Cerebellar nuclear complex (tissue), 1 donor: Measurements from ENCODE around the gene POU2AF2.
"Not testable (repeated sequence)": the region's sequence is repeated elsewhere in the genome, so short reads cannot be mapped to it uniquely, and the experiment has no call there.

Source experiments
- DNase-seq, 2 experiments: peaks; one replicate each; lab custom pipeline; 2025; lab: John Stamatoyannopoulos, UW

Gene POU2AF2

DNA sequence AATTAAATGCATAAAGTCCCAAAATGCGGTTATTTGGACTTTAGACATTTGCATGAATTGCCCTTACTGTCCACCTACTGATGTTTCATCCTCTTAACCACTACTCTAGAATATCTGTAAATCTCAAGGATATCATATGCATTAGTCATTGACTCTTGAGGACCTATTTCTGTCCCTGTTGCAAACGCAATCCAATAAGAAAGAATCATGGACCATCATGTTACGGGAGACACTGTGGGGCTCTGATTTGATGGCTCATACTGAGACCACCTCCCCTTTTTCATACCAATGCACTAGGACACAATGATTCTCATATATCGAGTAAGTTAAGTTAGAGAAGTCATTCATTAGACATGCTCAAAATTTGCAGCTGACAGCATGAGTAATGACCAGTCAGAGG is 14.4 kb downstream of the POU2AF2 start:
- no peak for DNase-seq

DNA sequence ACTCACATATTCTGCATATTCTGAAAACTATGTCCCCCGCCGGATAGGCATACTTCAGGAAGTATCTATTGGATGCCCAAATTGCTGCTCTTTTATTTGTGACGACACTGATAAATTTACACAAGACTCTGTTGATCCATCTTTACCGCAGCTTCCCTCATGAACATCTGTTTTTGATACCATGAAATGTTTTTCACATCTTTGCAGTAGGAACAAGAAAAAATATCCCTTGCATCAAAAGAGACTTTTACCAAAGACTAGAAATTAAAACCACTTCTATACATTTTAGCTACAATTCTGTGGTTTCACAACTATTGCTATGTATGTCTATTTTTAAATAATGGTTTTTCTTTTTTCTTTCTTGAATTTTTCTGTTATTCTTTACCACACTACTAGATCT is 15.3 kb downstream of the POU2AF2 start:
- no peak for DNase-seq

DNA sequence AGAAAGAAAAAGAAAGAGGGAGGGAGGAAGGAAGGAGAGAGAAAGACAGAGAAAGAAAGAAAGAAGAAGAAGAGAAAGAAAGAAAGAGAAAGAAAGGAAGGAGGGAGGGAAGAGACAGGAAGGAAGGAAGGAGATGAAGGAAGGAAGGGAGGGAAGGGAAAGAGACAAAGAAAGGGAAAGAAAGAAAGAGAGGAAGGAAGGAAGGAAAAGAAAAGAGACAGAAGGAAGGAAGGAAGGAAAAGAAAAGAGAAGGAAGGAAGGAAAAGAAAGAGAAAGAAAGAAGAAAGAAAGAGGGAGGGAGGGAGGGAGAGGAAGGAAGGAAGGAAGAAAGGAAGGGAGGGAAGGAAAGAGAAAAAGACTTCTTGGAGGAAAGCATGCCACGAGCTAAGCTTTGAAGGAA is 19.1 kb downstream of the POU2AF2 start:
- DNase-seq, result no peak

DNA sequence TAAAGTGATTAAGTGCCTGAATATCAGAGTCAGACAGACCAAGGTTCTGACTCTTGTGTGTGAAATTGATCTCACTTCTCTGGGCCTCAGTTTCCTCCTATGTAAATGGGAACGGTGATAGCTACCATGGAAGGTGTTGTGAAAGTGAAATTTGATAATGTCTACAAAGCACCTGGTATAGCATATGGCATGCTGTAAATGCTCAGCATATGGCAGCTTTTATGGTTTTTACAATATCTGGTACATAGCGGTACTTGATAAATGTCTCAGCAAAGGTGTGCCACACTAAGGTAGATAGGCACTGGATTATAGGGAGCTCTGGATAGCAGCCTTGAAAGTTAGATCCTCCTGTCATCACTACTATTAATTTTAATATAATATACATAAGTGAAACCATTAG is 19.9 kb downstream of the POU2AF2 start:
- no peak for DNase-seq

DNA sequence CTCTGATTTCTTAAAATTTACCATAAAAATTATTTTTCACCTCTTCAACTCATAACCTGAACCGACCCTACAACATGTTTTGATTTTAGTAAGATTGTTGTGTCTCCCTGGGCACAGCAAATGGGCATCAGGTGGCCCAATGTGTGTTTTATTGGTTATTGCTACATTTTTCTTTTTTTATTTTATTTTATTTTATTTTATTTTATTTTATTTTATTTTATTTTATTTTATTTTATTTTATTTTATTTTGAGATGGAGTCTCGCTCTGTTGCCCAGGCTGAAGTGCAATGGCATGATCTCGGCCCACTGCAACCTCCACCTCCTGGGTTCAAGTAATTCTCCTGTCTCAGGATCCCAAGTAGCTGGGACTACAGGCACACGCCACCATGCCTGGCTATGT is 22.8 kb downstream of the POU2AF2 start:
- not testable (repeated sequence) for DNase-seq

DNA sequence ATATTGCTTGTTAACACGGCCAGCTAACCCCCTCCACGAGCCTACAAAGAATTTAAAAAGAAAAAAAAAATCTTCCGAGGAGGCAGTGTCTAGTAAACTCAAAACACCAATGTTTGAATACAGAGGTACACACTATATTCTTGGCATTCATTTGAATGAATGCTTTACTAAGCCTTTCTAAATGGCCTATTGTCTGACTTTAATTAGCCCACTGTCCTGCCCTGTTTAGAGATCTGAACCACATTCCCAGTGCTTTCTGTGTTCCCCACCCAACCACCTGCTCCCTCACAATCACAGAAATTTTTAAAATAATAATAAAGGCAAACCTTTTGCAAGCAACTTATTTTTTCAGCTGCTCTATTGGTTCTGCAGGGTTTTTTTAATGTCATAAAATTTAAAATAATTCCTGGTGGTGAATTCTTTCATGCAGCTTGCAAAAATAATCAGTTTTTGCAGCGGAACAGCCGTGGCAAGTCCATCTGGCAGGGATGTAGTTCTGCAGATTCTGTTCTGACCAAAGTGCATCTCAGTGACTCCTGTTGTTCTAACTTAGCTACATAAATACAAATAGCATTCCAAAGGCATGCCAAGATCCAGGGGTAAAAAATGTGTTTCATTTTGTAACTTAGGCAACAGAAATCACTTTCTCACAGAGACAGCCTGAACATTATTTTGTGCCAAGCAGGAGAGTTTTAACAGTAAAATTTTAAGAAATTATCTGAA is 23.8 kb downstream of the POU2AF2 start:
- DNase-seq, result no peak

DNA sequence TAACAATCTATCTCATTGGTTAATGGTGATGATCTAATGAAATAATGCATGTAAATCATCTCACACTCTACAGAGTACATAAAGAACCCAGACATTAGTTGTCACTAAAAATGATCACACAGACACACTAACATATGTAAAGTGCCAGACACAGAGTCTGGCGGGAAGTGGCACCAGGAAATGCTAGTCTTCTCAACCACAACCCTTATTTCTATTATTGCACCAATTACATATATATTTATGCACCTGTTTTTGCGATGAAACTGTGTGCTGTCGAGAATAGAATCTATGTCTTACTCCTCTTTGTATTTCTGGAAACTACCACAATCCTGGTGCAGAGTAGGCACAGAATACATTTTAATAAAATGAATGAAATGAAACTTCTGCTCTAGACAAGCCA is 26.9 kb downstream of the POU2AF2 start:
- no peak for DNase-seq

DNA sequence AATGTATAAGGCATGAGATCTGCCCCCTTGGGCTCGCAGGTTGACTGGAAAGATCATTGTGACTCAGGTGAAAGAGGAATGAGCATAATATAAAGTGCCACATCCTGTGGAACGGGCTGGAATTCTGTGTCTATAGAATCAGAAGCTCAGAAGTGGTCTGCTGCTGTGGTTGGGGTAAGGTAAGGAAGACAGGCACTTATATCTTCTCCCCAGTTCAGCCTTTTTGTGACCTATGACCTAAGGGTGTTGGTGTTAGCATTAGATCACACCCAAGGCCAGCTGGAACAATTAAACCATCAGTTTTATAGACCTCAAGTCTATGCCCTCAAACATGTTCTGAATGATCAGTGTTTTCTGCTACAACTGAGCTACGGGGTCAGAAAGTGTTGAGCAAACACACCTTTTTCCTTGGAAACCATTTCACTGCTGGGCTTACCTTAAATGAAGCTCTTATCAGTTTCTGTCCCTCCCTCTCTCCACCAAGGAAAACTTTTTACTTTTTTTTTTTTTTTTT is 37.1 kb downstream of the POU2AF2 start:
- DNase-seq, result no peak

DNA sequence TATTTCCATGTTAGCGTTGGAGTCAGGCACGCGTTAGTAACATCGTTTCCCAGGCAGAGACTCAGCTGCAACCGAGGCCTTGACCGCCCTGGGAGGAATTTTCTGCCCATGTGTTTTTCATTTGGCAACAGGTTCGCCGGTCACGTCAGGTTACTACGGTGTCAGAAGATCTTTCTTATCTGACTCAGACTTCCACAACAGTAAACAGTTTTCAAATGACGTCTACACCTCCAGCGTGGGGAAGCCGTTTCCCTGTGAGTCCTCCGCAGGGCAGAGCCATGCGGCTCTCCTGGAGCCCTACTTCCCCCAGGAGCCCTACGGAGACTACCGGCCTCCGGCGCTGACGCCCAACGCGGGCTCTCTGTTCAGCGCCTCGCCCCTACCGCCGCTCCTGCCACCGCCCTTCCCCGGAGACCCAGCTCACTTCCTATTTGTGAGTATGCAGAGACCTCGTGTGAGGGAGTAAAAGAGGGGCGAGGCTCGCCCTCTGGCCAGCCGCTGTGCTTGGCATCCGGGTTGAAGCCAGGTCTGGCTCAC is 38.5 kb downstream of the POU2AF2 start:
- no peak for DNase-seq

DNA sequence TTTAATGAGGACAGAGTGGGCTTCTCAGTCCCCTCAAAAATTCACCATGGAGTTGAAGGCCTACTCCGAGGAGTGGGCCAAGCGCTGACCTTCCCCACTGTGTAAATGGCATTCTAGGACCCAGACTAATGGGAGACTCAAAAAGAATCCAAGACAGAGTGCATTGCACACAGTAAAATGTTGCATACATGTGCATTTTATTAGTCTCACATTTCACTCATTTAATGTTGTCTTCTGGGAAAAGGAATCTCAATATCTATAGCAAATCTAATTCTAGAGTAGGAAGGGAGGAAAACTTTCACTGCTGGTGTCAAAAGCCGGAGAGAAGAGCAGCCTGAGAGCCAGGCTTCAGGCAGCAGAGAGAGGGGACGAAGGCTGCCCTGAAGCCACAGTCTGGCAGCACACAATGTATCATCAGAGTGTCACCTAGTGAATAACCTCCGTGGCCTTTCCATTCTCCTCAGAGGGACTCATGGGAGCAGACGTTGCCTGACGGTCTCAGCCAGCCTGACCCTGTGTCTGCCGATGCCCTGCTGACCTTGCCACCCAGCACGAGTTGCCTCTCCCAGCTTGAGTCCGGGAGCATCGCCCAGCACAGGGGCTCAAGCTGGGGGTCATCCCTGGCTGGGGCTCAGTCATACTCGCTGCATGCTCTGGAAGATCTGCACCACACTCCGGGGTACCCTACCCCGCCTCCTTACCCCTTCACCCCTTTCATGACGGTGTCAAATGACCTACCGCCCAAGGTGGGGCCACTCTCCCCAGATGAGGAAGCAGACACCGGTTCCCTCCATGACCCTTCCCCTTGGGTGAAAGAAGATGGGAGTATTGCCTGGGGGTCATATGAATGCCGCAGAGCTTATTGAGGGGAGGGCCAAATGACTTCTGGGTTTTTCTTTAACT is 39.9 kb downstream of the POU2AF2 start:
- DNase-seq, result no peak

DNA sequence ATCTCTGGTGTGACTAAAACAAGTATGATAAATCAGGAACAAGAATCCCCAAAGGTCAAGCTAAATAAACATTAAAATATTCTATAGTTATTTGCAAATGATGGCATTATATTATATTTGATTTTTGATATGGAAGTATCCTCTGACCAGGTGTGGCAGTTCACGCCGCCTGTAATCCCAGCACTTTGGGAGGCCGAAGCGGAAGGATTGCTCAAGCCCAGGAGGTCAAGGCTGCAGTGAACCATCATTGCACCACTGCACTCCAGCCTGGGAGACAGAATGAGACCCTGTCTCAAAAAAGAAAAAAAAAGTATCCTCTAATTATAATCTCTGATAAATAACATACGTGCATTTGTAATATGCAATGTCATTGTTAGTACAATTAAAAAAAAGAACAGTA is 46.2 kb downstream of the POU2AF2 start:
- DNase-seq, result no peak

DNA sequence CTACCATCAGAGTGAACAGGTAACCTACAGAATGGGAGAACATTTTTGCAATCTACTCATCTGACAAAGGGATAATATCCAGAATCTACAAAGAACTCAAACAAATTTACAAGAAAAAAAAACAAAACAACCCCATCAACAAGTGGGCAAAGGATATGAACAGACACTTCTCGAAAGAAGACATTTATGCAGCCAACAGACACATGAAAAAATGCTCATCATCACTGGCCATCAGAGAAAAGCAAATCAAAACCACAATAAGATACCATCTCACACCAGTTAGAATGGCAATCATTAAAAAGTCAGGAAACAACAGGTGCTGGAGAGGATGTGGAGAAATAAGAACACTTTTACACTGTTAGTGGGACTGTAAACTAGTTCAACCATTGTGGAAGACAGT is 46.9 kb downstream of the POU2AF2 start:
- DNase-seq, result not testable (repeated sequence)

DNA sequence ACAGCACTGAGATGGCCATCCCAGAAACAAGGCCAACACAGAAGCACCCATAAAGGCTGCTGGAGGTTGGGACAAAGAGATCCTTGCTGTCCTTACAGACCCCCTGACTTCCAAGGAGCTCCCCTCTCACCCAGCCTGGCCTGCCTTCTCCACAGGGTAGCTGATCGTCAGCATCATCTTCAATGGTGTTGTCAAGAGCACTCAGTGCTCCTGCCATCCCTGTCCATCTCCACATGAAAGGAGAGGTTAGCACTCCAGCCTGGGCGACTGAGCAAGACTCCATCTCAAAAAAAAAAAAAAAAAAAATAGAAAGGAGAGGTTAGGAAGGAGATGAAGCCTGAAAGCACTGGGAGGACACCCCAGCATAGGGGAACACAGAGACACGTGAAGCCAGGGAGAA is 50.7 kb downstream of the POU2AF2 start:
- no peak for DNase-seq

DNA sequence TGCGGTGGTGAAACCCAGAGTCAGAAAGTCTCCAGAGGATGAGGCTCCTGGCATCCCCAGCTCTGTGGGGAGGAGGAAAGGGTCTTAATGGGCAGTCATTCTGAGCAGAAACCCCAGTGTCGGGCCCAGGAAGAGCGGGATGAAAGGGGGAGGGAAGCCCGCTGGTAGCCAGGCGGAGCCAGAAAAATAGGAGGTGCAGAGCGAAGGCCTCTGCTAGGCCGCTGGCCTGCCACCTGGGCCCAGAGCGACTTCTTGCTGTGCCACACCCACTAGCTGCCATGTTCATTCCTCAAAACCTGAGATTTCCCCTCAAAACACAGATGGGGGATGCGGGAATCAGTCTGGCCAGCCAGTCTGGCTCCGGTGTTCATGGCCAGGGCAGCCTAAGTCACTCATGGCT is 52.2 kb downstream of the POU2AF2 start:
- no peak for DNase-seq

DNA sequence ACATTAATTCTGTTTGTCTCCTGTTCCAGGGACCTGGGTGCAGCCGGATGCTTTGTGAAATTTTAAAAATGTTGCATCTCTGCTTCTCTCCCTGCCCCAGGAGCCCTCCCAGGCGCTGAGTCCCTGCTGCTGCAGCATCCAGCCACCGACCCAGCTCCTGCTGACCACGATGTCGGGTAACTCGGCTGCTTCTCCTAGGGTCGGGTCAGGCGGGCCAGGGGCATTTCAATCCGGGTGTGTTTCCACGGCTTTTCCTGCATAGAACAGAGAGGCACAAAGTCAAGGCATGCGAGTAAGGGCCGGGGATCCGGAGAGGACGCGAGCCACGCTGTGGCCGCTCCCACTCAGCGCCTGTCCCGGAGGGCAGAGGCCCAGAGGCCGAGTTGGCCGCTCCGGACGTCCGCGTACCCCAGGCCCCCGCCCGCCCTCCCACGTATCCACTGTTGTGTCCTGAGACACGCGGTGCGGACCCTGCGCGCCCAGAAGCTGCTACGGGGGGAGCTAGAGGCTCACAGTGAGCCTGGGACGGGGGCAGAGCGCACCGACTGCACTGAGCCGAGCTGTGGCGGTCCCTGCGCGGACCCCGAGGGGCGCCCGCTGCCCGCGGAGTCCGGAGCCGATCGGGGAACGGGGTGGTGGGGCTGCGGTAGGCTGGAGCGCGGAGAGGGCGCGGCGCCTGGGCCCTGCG is 53.0 kb downstream of the POU2AF2 start, which contains the start of gene POU2AF3:
Gene POU2AF3 (plus strand): TSS at position 134 of the 688 bp plus-strand sequence. CDS start 36 bp downstream, at position 170.
- DNase-seq, result no peak

DNA sequence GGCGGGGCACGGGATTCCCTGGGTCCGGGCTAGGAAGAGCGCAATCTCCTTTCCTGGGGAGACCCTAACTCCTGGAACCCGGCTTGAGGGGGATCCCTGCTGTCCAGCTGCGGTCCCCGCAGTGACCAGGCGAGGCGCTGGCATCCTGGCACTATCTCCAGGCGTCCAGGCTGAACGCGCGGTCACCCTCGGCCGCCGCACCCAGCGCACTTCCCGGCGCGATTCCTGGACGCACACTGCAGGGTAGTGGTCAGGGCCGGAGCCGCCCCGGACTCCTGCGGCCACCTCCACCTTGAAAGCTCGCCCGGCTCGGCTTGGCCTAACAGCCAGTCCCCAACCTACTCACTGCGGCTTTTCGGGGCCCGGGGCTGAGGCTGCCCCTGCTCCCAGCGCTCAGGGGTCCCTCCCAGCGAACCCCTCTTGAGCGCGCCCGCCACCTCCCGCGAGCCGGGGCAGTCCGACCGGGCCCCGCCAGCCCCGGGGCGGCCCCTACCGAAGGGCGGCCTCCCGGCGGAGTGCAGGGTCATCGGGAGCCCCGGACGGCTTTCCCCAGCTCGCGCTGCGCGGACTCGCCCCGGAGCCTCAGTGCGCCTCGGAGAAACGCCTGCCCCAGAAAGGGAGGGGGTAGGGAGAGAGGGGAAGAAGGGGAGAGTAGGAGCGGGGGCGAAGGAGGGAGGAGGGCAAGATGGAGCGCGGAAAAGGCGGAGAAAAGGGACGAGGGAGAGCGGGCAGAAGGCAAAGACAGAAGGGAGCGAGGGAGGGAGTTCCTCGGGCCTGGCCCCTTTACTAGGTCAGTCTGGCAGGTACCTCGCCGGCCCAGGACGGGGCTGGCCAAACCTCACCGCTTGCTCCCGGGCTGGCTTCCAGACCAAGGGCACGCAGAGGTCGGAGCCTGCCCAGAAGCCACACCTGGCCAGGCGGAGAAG is 53.8 kb downstream of the POU2AF2 start:
- no peak for DNase-seq

DNA sequence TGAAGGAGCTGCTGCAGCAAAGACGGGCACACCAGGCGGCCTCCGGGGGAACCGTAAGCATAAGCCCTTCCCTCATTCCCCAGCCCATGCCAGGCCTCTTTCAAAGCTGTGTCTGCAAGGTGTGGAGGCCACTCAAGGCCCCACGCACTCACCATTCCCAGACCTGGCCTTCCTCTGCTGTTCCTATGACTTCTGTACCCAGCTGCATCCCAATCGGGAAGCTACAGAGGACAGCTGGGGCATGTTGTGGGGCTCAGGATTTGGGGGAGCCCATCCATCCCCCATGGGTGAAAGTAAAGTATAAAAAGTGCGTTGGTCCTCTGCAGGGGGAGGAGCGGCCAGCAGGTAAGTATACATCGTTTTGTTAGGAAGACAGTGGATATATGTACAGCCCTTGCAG is 55.0 kb downstream of the POU2AF2 start:
- DNase-seq, result no peak

DNA sequence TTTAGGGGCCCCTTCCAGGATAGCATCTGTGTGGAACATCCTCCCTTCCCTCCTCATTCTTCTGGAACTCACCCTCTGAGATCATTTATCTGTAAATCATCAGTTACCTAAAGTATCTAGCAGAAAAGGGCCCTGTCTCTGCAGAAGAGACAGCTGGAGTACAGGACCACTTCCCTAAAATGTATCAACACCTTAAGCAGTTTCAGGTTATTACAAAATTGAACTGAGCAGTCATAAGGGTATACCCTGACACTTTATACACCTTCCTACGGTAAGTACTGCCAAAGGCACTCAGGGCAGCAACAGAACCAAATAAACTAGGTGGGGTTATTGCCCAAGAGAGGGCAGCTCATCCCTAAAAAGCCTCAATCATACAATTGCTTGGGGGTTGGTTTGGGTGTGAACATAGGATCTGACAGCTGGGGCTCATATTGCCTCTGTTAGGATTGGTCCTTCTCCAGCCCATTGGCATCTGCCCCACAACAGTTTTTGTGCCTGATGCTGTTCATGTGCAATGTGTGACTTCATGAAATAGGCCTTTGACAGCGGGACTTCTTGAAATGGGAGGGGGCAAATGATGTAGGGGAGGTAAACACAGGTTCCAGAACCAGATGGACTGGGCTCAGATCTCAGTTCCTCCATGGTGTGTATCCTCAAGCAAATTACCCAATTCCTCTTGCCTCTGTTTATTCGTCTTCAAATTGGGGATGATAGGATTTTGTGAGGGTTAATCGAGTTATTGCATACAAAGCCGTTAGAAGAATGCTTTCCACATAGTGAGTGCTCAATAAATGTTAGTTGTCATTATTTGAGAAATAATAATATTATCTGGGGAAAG is 55.7 kb downstream of the POU2AF2 start:
- DNase-seq, result no peak

DNA sequence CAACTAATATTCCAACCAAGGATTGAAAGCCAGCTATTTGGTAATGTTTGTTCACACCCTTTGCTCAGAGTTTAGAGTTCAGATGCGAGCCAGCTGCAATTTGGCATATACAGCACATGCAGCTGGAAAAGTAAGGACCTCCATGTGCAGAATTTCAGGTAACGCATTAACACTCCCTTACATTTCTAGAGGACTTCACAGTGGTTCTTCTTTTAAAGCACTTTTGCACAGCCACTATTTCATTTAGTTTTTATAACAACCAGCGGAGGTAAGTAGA is 56.3 kb downstream of the POU2AF2 start:
- no peak for DNase-seq

DNA sequence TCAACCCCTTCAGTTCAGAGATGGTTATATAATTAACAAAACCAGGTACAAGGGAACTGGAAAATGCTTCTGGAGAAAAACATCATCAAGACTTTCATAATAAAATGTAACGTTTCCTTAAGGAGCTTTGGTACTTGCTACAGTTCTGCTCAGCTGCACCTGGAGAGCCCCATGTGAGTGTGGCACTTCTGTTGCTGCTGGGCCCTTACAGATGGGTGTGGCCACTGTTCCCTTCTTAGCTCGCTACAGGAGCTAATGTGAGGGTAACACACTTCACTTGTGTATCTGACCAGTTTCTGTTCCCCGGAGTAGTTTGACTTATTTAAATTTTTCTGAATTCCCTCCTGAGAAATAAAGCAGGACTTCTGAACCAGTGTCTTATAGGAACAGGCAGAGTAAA is 56.8 kb downstream of the POU2AF2 start:
- DNase-seq, result no peak
